ENCODE results near the gene ARL2BP.

DNA sequence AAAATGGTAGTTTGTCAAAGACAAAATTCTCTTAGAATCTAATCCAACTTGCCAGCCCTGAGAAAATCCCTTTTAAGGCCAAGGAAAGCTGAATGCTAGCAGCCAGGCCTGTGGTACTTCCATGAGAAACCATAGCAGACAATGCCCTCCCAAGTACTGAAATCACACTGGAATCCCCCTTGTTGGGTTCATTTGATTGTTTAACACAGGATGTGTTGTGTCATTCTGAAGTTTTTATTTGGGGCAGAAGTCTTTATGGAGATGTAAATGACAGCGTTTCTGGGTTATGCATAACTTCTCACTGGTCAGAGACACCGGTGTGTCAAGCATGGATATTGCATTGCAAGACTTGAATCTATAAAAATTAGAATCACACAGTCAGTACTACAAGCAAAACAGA is 6.0 kb upstream of the ARL2BP start:
- no peak for TF ChIP-seq EZH2phosphoT487 (IDR thresholded peaks at IDR 0.05; ENCODE audit: borderline replicate concordance, low read depth, low read length)
- TF ChIP-seq, protein P1, sequence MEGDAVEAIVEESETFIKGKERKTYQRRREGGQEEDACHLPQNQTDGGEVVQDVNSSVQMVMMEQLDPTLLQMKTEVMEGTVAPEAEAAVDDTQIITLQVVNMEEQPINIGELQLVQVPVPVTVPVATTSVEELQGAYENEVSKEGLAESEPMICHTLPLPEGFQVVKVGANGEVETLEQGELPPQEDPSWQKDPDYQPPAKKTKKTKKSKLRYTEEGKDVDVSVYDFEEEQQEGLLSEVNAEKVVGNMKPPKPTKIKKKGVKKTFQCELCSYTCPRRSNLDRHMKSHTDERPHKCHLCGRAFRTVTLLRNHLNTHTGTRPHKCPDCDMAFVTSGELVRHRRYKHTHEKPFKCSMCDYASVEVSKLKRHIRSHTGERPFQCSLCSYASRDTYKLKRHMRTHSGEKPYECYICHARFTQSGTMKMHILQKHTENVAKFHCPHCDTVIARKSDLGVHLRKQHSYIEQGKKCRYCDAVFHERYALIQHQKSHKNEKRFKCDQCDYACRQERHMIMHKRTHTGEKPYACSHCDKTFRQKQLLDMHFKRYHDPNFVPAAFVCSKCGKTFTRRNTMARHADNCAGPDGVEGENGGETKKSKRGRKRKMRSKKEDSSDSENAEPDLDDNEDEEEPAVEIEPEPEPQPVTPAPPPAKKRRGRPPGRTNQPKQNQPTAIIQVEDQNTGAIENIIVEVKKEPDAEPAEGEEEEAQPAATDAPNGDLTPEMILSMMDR (conservative IDR thresholded peaks at IDR 0.05; ENCODE audit: low read length), result no peak

All from OCI-LY7 (cell line).